ENCODE results near the gene C19orf81. TPM values are rescaled to one million over a fixed set of nuclear protein-coding genes. Genes with fewer than 3 reads are reported as not detected.

C19orf81 gene
- total RNA-seq, 1 donor from 2014 or later, result 3.0 TPM

GRCh38 chr19:50657222-50657669 is 8.0 kb downstream of the C19orf81 start:
- Mint-ChIP-seq H3K9me3 (peaks cover 6% of the 10 kb centered on the region), H3K36me3 (no peaks in the 10 kb centered on the region), H3K27ac (peak overlapping the region; percentile 51), H3K27me3 (ENCODE audit: low read depth) (peaks cover 91% of the 10 kb centered on the region), H3K4me1 (peaks cover 16% of the 10 kb centered on the region), H3K4me3 (peak overlapping the region; percentile 83)
- no peak for DNase-seq (ENCODE audit: low spot score in 2 of 2, unreplicated experiment in 2 of 2)
- TF ChIP-seq, protein P1, sequence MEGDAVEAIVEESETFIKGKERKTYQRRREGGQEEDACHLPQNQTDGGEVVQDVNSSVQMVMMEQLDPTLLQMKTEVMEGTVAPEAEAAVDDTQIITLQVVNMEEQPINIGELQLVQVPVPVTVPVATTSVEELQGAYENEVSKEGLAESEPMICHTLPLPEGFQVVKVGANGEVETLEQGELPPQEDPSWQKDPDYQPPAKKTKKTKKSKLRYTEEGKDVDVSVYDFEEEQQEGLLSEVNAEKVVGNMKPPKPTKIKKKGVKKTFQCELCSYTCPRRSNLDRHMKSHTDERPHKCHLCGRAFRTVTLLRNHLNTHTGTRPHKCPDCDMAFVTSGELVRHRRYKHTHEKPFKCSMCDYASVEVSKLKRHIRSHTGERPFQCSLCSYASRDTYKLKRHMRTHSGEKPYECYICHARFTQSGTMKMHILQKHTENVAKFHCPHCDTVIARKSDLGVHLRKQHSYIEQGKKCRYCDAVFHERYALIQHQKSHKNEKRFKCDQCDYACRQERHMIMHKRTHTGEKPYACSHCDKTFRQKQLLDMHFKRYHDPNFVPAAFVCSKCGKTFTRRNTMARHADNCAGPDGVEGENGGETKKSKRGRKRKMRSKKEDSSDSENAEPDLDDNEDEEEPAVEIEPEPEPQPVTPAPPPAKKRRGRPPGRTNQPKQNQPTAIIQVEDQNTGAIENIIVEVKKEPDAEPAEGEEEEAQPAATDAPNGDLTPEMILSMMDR (IDR thresholded peaks at IDR 0.05; ENCODE audit: unreplicated experiment), result no peak

GRCh38 chr19:50657712-50658440 is 8.6 kb downstream of the C19orf81 start:
- Mint-ChIP-seq H3K9me3 (peaks cover 6% of the 10 kb centered on the region), H3K36me3 (no peaks in the 10 kb centered on the region), H3K4me3 (peak overlapping the region; percentile 83), H3K27ac (peak overlapping the region; percentile 96), H3K4me1 (peaks cover 16% of the 10 kb centered on the region), H3K27me3 (ENCODE audit: low read depth) (peaks cover 92% of the 10 kb centered on the region)
- TF ChIP-seq, protein P1 (IDR thresholded peaks at IDR 0.05; ENCODE audit: unreplicated experiment), result no peak
- DNase-seq (ENCODE audit: low spot score in 2 of 2, unreplicated experiment in 2 of 2), result peak; percentile 90 to 92

DNA sequence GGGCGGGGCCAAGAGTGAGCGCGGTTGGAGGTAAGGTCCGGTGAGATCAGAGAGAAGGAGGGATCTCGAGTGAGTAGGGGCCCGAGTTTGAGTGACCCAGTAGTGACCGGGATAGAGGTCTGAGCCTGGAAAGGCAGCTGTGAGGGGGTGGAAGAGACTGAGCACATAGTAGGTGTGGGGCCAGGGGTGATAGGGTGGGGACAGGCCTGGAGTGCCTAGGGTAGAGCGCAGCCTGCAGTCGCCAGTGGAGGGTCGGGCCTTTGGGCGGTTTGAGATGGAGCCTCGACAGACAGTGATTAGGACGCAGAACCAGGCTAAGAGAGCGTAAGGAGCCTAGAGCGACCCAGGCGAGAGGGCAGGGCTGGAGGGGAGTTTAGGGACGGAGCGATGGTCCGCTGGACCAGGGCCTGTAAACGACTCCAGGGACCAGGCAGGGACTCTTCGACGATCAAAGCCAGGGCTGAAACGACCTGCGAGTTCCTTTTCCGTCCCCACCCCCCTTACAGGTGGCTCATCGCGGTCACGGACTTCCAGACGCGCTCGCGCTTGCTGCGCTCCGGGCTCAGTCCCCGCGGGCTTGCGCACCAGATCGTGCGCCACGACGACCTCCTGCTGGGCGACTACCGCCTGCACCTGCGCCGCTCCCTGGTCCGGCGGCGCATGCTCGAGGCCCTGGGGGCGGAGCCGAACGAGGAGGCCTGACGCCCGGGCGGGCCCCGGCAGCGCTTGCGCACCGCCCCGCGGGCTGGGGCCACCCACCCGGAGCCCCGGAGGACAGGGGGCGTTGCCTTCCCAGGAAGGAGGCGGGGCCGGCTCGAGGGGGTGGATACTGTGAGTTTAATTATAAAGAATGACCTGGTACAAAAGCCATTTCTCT is 9.4 kb downstream of the C19orf81 start:
- peak overlapping the region; percentile 83 for H3K4me3 Mint-ChIP-seq
- H3K4me1 Mint-ChIP-seq, result peaks cover 16% of the 10 kb centered on the region
- H3K36me3 Mint-ChIP-seq, result no peaks in the 10 kb centered on the region
- peak; percentile 75 to 88 for DNase-seq (ENCODE audit: low spot score in 2 of 2, unreplicated experiment in 2 of 2)
- H3K27me3 Mint-ChIP-seq (ENCODE audit: low read depth), result peaks cover 93% of the 10 kb centered on the region
- TF ChIP-seq, protein P1 (IDR thresholded peaks at IDR 0.05; ENCODE audit: unreplicated experiment), result no peak
- H3K27ac Mint-ChIP-seq, result peak overlapping the region; percentile 96
- peaks cover 6% of the 10 kb centered on the region for H3K9me3 Mint-ChIP-seq

GRCh38 chr19:50659318-50660087 is 10.3 kb downstream of the C19orf81 start:
- Mint-ChIP-seq H3K9me3 (peaks cover 6% of the 10 kb centered on the region), H3K27ac (no peak overlapping the region), H3K36me3 (no peaks in the 10 kb centered on the region), H3K27me3 (ENCODE audit: low read depth) (peaks cover 94% of the 10 kb centered on the region), H3K4me3 (peak overlapping the region; percentile 55), H3K4me1 (peaks cover 16% of the 10 kb centered on the region)
- TF ChIP-seq, protein P1 (IDR thresholded peaks at IDR 0.05; ENCODE audit: unreplicated experiment), result no peak
- no peak for DNase-seq (ENCODE audit: low spot score in 2 of 2, unreplicated experiment in 2 of 2)

GRCh38 chr19:50660088-50660366 is 10.8 kb downstream of the C19orf81 start:
- Mint-ChIP-seq H3K27ac (no peak overlapping the region), H3K9me3 (peaks cover 2% of the 10 kb centered on the region)
- no peak for DNase-seq (ENCODE audit: low spot score in 2 of 2, unreplicated experiment in 2 of 2)

More at GRCh38 chr19:50660088-50660366, 10.8 kb downstream of the C19orf81 start:
- Mint-ChIP-seq H3K27me3 (ENCODE audit: low read depth) (peaks cover 94% of the 10 kb centered on the region), H3K4me3 (peak overlapping the region; percentile 55), H3K4me1 (peaks cover 16% of the 10 kb centered on the region), H3K36me3 (no peaks in the 10 kb centered on the region)
- TF ChIP-seq, protein P1 (IDR thresholded peaks at IDR 0.05; ENCODE audit: unreplicated experiment), result no peak

All from mesothelial cell of epicardium (in vitro differentiated cells).